ENCODE data around the gene PTCD1. TPM values are rescaled to one million over a fixed set of nuclear protein-coding genes. Genes with fewer than 3 reads are reported as not detected.

Gene PTCD1
- total RNA-seq, 1 experiment from 2014 or later, result 11.1 TPM

- TF ChIP-seq, protein P1, sequence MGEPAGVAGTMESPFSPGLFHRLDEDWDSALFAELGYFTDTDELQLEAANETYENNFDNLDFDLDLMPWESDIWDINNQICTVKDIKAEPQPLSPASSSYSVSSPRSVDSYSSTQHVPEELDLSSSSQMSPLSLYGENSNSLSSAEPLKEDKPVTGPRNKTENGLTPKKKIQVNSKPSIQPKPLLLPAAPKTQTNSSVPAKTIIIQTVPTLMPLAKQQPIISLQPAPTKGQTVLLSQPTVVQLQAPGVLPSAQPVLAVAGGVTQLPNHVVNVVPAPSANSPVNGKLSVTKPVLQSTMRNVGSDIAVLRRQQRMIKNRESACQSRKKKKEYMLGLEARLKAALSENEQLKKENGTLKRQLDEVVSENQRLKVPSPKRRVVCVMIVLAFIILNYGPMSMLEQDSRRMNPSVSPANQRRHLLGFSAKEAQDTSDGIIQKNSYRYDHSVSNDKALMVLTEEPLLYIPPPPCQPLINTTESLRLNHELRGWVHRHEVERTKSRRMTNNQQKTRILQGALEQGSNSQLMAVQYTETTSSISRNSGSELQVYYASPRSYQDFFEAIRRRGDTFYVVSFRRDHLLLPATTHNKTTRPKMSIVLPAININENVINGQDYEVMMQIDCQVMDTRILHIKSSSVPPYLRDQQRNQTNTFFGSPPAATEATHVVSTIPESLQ (CRISPR knock-in tag; IDR thresholded peaks at IDR 0.05), result no peak
- TF ChIP-seq PRDM15 (CRISPR knock-in tag; IDR thresholded peaks at IDR 0.05) (no peak), ZNF512 (CRISPR knock-in tag; IDR thresholded peaks at IDR 0.05; ENCODE audit: borderline replicate concordance) (no peak)
Observed at GRCh38 chr7:99396418-99397296, 41.9 kb downstream of the PTCD1 start (continued).

- Mint-ChIP-seq H3K4me3 (no peak overlapping the region), H3K36me3 (peaks cover 49% of the 10 kb centered on the region)
- TF ChIP-seq TCF7 (CRISPR knock-in tag; IDR thresholded peaks at IDR 0.05; ENCODE audit: low read depth) (no peak), CREB1 (CRISPR knock-in tag; IDR thresholded peaks at IDR 0.05) (no peak), ZNF423 (CRISPR knock-in tag; IDR thresholded peaks at IDR 0.05) (no peak), EMX1 (CRISPR knock-in tag; IDR thresholded peaks at IDR 0.05) (no peak), AFF4 (CRISPR knock-in tag; IDR thresholded peaks at IDR 0.05; ENCODE audit: borderline replicate concordance) (no peak), GABPB1 (CRISPR knock-in tag; IDR thresholded peaks at IDR 0.05) (no peak), CREM (CRISPR knock-in tag; IDR thresholded peaks at IDR 0.05) (no peak), NR2C2 (CRISPR knock-in tag; IDR thresholded peaks at IDR 0.05) (no peak), ZNF263 (CRISPR knock-in tag; IDR thresholded peaks at IDR 0.05; ENCODE audit: low read depth) (no peak), ZNF219 (CRISPR knock-in tag; IDR thresholded peaks at IDR 0.05; ENCODE audit: borderline replicate concordance) (no peak), ERG (CRISPR knock-in tag; IDR thresholded peaks at IDR 0.05) (no peak), JUN (CRISPR knock-in tag; IDR thresholded peaks at IDR 0.05) (no peak), JAZF1 (CRISPR knock-in tag; IDR thresholded peaks at IDR 0.05) (no peak), FOXJ3 (CRISPR knock-in tag; IDR thresholded peaks at IDR 0.05; ENCODE audit: borderline replicate concordance) (no peak)
- TF ChIP-seq, protein P2, sequence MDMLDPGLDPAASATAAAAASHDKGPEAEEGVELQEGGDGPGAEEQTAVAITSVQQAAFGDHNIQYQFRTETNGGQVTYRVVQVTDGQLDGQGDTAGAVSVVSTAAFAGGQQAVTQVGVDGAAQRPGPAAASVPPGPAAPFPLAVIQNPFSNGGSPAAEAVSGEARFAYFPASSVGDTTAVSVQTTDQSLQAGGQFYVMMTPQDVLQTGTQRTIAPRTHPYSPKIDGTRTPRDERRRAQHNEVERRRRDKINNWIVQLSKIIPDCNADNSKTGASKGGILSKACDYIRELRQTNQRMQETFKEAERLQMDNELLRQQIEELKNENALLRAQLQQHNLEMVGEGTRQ (CRISPR knock-in tag; IDR thresholded peaks at IDR 0.05), result no peak
- TF ChIP-seq, protein P3, sequence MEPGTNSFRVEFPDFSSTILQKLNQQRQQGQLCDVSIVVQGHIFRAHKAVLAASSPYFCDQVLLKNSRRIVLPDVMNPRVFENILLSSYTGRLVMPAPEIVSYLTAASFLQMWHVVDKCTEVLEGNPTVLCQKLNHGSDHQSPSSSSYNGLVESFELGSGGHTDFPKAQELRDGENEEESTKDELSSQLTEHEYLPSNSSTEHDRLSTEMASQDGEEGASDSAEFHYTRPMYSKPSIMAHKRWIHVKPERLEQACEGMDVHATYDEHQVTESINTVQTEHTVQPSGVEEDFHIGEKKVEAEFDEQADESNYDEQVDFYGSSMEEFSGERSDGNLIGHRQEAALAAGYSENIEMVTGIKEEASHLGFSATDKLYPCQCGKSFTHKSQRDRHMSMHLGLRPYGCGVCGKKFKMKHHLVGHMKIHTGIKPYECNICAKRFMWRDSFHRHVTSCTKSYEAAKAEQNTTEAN (CRISPR knock-in tag; IDR thresholded peaks at IDR 0.05), result no peak
Observed at GRCh38 chr7:99395616-99396327, 42.8 kb downstream of the PTCD1 start.

More at GRCh38 chr7:99395616-99396327, 42.8 kb downstream of the PTCD1 start:
- no peak for ATAC-seq
- POLR2A ChIA-PET, result interaction anchor here (0.5 to 3.5 kb wide), 3 partner anchors 13 to 108 kb away, joined by 3 to 37 read pairs (median 5); partner anchors contain the start of genes BUD31 and PDAP1
- Mint-ChIP-seq H3K4me1 (peaks cover 12% of the 10 kb centered on the region), H3K27ac (peak overlapping the region; percentile 41), H3K27me3 (ENCODE audit: low read depth) (no peaks in the 10 kb centered on the region), H3K9me3 (no peaks in the 10 kb centered on the region)
- CTCF ChIA-PET, result no interaction called here
- no peak for DNase-seq (ENCODE audit: low spot score)

All from WTC11 (cell line).